ENCODE measurements around the gene EGR1. TPM values are rescaled to one million over a fixed set of nuclear protein-coding genes. Genes with fewer than 3 reads are reported as not detected.

Gene EGR1
- total RNA-seq, 1 donor from 2014 or later: 11.1 TPM

- no peak for DNase-seq
These were observed 11.7 kb upstream of the EGR1 start for GRCh38 chr5:138453590-138453989.

- no peak for DNase-seq
These were observed 11.2 kb upstream of the EGR1 start for GRCh38 chr5:138454121-138454520.

- no peak for DNase-seq
These were observed 9.9 kb upstream of the EGR1 start for GRCh38 chr5:138455232-138455930.

- no peak for DNase-seq
These were observed 7.6 kb upstream of the EGR1 start for GRCh38 chr5:138457531-138458275.

GRCh38 chr5:138458384-138458783 is 6.9 kb upstream of the EGR1 start:
- no peak for DNase-seq

- DNase-seq: no peak
These were observed 6.4 kb upstream of the EGR1 start for GRCh38 chr5:138458856-138459255.

- peak; percentile 38 for DNase-seq
These were observed 5.9 kb upstream of the EGR1 start for GRCh38 chr5:138459311-138459933.

GRCh38 chr5:138460032-138460693 is 5.1 kb upstream of the EGR1 start:
- DNase-seq: no peak

GRCh38 chr5:138461343-138462125 is 3.7 kb upstream of the EGR1 start:
- DNase-seq: no peak

GRCh38 chr5:138463419-138464007 is 1.8 kb upstream of the EGR1 start:
- no peak for DNase-seq

- peak; percentile 99 for DNase-seq
These were observed 1.3 kb upstream of the EGR1 start for GRCh38 chr5:138464008-138464387.

- peak; percentile 100 for DNase-seq
These were observed 655 bp upstream of the EGR1 start for GRCh38 chr5:138464388-138465260.

- DNase-seq: peak; percentile 54
These were observed 1.0 kb downstream of the EGR1 start for GRCh38 chr5:138466125-138466899.

GRCh38 chr5:138466900-138467710 is 1.8 kb downstream of the EGR1 start:
- DNase-seq: peak; percentile 49

GRCh38 chr5:138467711-138468132 is 2.4 kb downstream of the EGR1 start:
- peak; percentile 59 for DNase-seq

- peak; percentile 65 for DNase-seq
These were observed 3.1 kb downstream of the EGR1 start for GRCh38 chr5:138468133-138468965.

GRCh38 chr5:138468966-138469539 is 3.8 kb downstream of the EGR1 start:
- DNase-seq: peak; percentile 77

All from tongue (tissue), 2 donors.